D721Med (cell line): ENCODE data around the gene GRAMD2B.

Experiments used
- DNase-seq: peaks from one replicate; pipeline ENCODE4 v3.0.0; 2011; ENCODE audit warnings: low spot score; ENCODE audit not compliant: insufficient read length
- FAIRE-seq: peaks from 2 replicates; lab custom pipeline; 2011; peaks lifted over from hg19 to GRCh38; lab: Jason Lieb, UNC
- CTCF ChIP-seq: IDR thresholded peaks from 2 replicates; pipeline ENCODE4 v1.5.1; 2012; ENCODE audit warnings: mild to moderate bottlenecking, control low read depth; ENCODE audit not compliant: insufficient read depth; ENCODE audit errors: missing control alignments

The GRAMD2B gene

GRCh38 chr5:126410623-126411022 is 12.6 kb upstream of the GRAMD2B start:
- no peak for TF ChIP-seq CTCF
- FAIRE-seq (peak; percentile 64), DNase-seq (no peak)

- TF ChIP-seq CTCF = no peak
- DNase-seq (no peak), FAIRE-seq (no peak)
These were observed 9.4 kb upstream of the GRAMD2B start for GRCh38 chr5:126413856-126414255.

GRCh38 chr5:126414874-126415502 is 8.2 kb upstream of the GRAMD2B start:
- no peak for TF ChIP-seq CTCF
- no peak for DNase-seq
- FAIRE-seq = no peak

- FAIRE-seq (no peak), DNase-seq (no peak)
- no peak for TF ChIP-seq CTCF
These were observed 7.4 kb upstream of the GRAMD2B start for GRCh38 chr5:126415789-126416188.

GRCh38 chr5:126416266-126416925 is 6.8 kb upstream of the GRAMD2B start:
- FAIRE-seq (peak; percentile 41), DNase-seq (no peak)
- no peak for TF ChIP-seq CTCF

- no peak for DNase-seq
- FAIRE-seq = no peak
- TF ChIP-seq CTCF = no peak
These were observed 6.0 kb upstream of the GRAMD2B start for GRCh38 chr5:126417178-126417577.

GRCh38 chr5:126419102-126419501 is 4.1 kb upstream of the GRAMD2B start:
- no peak for DNase-seq
- no peak for FAIRE-seq
- TF ChIP-seq CTCF = no peak
